CD4-positive, alpha-beta T cell (primary cell): ENCODE measurements around the gene ZSWIM2. TPM values are rescaled to one million over a fixed set of nuclear protein-coding genes. Genes with fewer than 3 reads are reported as not detected.

Experiments
- ATAC-seq: fragments of 200-7000 bp; cut with Tn5 transposase; one replicate; pipeline ENCODE4 v1.10.0; 2022; ENCODE audit warnings: mild to moderate bottlenecking; ENCODE audit not compliant: poor library complexity
- CTCF ChIA-PET: fragments of 350-600 bp; sonication (Branson Sonifier 250); formaldehyde crosslinking; loops from one replicate; lab custom pipeline; 2021; ENCODE audit warnings: antibody characterized with exemption, inconsistent platforms; lab: Charles Lee
- POLR2A ChIA-PET: fragments of 350-600 bp; sonication (Branson Sonifier 250); formaldehyde crosslinking; loops from one replicate; lab custom pipeline; 2021; ENCODE audit warnings: antibody characterized with exemption, inconsistent platforms; lab: Charles Lee
- DNase-seq, 14 experiments: peaks; one replicate each; pipeline ENCODE4 v3.0.0-alpha.2; 2013 to 2020; ENCODE audit warnings: mixed read lengths in 2 of 14
- H3K27ac ChIP-seq, 2 donors: one replicate each; pipeline versions ENCODE4 v1.5.1 to v1.7.0; 2013; ENCODE audit warnings: low read length in 2 of 2, low read depth in 1 of 2, mild to moderate bottlenecking in 1 of 2
- H3K27me3 ChIP-seq, 2 experiments: 1 replicate in 1 of 2; 2 replicates in 1 of 2; pipeline versions ENCODE4 v1.6.1 to v1.7.0; 2013; ENCODE audit warnings: low read length in 2 of 2, control low read depth in 1 of 2, mild to moderate bottlenecking in 1 of 2, moderate library complexity in 1 of 2; ENCODE audit not compliant: insufficient read depth in 2 of 2, control insufficient read depth in 1 of 2
- H3K36me3 ChIP-seq: one replicate; pipeline ENCODE4 v1.6.1; 2013; ENCODE audit warnings: low read length, control low read depth; ENCODE audit not compliant: insufficient read depth
- H3K4me1 ChIP-seq: one replicate; pipeline ENCODE4 v1.6.1; 2013; ENCODE audit warnings: low read length, control low read depth; ENCODE audit not compliant: insufficient read depth
- H3K4me3 ChIP-seq: one replicate; pipeline ENCODE4 v1.5.1; 2013; ENCODE audit warnings: mild to moderate bottlenecking, low read length, moderate library complexity
- H3K9me3 ChIP-seq, 2 experiments: 1 replicate in 1 of 2; 2 replicates in 1 of 2; pipeline versions ENCODE4 v1.6.1 to v1.7.0; 2013; ENCODE audit warnings: low read length in 2 of 2, mild to moderate bottlenecking in 2 of 2, control low read depth in 1 of 2, moderate library complexity in 1 of 2; ENCODE audit not compliant: control insufficient read depth in 1 of 2, insufficient read depth in 1 of 2
- H3K27ac Mint-ChIP-seq: one replicate; pipeline ENCODE4 v1.8.0; 2020; ENCODE audit warnings: mixed read lengths
- H3K27me3 Mint-ChIP-seq: one replicate; pipeline ENCODE4 v1.8.0; 2021; ENCODE audit warnings: mixed read lengths
- H3K36me3 Mint-ChIP-seq: one replicate; pipeline ENCODE4 v1.8.0; 2021; ENCODE audit warnings: low read depth, mixed read lengths
- H3K4me1 Mint-ChIP-seq: one replicate; pipeline ENCODE4 v1.8.0; 2021; ENCODE audit warnings: low read depth, mixed read lengths
- H3K4me3 Mint-ChIP-seq: one replicate; pipeline ENCODE4 v1.8.0; 2020; ENCODE audit warnings: mild to moderate bottlenecking, mixed read lengths
- H3K9me3 Mint-ChIP-seq: one replicate; pipeline ENCODE4 v1.8.0; 2020; ENCODE audit warnings: mixed read lengths
- intact Hi-C, 2 experiments: fragments of 100-400 bp; cut with DNase I in 1 of 2; cut with micrococcal nuclease in 1 of 2; formaldehyde crosslinking; loops; one replicate each; pipeline versions ENCODE4 v1.15.1 to v1.9.0; 2023 to 2025; cut with DNase I, micrococcal nuclease
- total RNA-seq, 174 experiments: library from RNA in 2 of 174; stranded (reverse) in 2 of 174; gene quantifications; one replicate each; pipeline ENCODE4 v1.2.3 and lab custom pipeline; 2021 to 2026
- TF ChIP-seq, protein P1 (sequence below): fragments of 200-600 bp; IDR thresholded peaks from one replicate; pipeline ENCODE4 v1.8.0; 2022; ENCODE audit warnings: antibody characterized with exemption, mild to moderate bottlenecking

Gene ZSWIM2
- total RNA-seq, 2 experiments from 2014 or later = not detected

DNA sequence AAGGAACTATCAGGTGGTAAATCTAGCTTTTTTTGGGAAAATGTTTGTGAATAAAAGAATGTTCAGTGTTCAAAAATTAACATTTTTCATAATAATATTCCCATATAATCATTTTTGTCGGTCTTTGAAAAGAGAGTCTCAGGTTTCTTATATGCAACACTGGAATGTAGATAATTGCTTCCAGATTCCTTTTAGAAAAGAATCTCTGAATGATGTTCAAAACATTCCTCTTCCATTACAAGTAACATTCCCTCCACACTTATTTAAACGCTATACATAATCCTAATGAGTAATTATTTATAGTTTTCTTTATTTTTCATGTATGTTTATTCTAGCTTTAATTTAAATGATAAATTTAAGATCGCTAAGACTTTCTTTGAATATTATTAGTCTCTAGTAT lies 7.0 kb downstream of the ZSWIM2 start:
- no peaks in the 10 kb centered on the region for H3K4me1 Mint-ChIP-seq
- no peaks in the 10 kb centered on the region for H3K9me3 Mint-ChIP-seq
- ChIA-PET CTCF (no interaction called here), POLR2A (no interaction called here)
- no peaks in the 10 kb centered on the region for H3K36me3 Mint-ChIP-seq
- peaks cover 18% of the 10 kb centered on the region for H3K27me3 Mint-ChIP-seq
- intact Hi-C loops = no loop called here
- H3K27ac Mint-ChIP-seq = no peak overlapping the region
- TF ChIP-seq, protein P1, sequence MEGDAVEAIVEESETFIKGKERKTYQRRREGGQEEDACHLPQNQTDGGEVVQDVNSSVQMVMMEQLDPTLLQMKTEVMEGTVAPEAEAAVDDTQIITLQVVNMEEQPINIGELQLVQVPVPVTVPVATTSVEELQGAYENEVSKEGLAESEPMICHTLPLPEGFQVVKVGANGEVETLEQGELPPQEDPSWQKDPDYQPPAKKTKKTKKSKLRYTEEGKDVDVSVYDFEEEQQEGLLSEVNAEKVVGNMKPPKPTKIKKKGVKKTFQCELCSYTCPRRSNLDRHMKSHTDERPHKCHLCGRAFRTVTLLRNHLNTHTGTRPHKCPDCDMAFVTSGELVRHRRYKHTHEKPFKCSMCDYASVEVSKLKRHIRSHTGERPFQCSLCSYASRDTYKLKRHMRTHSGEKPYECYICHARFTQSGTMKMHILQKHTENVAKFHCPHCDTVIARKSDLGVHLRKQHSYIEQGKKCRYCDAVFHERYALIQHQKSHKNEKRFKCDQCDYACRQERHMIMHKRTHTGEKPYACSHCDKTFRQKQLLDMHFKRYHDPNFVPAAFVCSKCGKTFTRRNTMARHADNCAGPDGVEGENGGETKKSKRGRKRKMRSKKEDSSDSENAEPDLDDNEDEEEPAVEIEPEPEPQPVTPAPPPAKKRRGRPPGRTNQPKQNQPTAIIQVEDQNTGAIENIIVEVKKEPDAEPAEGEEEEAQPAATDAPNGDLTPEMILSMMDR = no peak
- no peak overlapping the region for H3K4me3 Mint-ChIP-seq
- Histone ChIP-seq H3K4me1 (no peaks in the 10 kb centered on the region), H3K27me3 (no peaks in the 10 kb centered on the region), H3K9me3 (no peaks in the 10 kb centered on the region), H3K27ac (no peak overlapping the region), H3K4me3 (no peak overlapping the region), H3K36me3 (no peaks in the 10 kb centered on the region)
- no peak for DNase-seq
- no peak for ATAC-seq

DNA sequence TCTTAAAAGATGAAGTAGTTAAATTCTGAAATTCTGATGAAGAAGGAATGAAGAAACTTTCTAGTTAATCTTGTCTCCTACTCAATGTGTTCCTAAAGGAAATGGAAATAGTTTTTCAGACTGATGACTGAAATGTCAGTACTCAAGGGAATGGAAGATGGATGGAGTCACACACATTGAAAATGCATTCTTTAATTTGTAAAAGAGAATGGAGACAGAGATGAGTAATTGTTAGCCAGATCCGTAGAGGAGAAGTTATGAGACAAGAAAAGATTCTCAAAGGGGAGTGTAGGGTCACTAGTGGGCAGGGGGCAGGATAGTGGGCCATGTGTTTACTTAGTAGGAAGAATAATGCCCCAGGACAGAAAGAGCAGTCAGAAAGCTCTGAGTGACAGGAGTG lies 13.3 kb downstream of the ZSWIM2 start:
- Mint-ChIP-seq H3K36me3 (no peaks in the 10 kb centered on the region), H3K4me1 (no peaks in the 10 kb centered on the region), H3K4me3 (no peak overlapping the region), H3K9me3 (no peaks in the 10 kb centered on the region), H3K27me3 (peaks cover 6% of the 10 kb centered on the region), H3K27ac (no peak overlapping the region)
- Histone ChIP-seq H3K4me1 (no peaks in the 10 kb centered on the region), H3K36me3 (no peaks in the 10 kb centered on the region), H3K4me3 (no peak overlapping the region), H3K27ac (no peak overlapping the region), H3K9me3 (no peaks in the 10 kb centered on the region), H3K27me3 (no peaks in the 10 kb centered on the region)
- CTCF ChIA-PET = no interaction called here
- DNase-seq (no peak), ATAC-seq (no peak)
- POLR2A ChIA-PET = no interaction called here
- TF ChIP-seq, protein P1 = no peak
- intact Hi-C loops = no loop called here

DNA sequence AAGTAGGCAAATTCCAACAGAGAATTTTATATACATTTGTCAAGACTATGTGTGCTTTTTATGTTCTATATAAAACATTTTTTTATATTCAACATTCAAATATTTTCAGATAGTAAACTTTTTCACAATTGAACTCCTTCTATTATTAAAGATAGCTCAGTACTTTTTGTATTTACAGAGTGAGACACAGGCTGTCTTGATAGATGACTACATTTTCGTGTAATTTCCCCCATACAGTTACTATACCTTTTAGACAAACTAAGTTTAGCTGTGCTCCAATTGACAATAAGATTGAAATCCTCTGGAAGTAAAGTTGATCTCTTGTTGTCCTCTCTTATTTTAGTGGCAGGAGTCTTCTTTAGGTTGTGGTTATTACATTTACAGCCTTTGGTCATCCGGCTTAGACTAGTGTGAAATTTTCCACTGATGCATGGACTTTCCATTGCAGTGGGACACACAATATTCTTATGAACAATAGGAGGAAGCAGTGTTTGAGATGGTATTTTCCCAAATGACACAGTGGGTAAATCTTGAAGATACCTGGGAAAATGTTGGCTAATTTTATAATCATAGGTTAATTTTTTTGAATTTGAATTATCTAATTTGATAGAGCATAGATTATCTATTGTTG lies 21.0 kb downstream of the ZSWIM2 start:
- no peaks in the 10 kb centered on the region for H3K36me3 Mint-ChIP-seq
- H3K27ac Mint-ChIP-seq = no peak overlapping the region
- CTCF ChIA-PET = no interaction called here
- no peaks in the 10 kb centered on the region for H3K4me1 Mint-ChIP-seq
- H3K9me3 Mint-ChIP-seq = peaks cover 3% of the 10 kb centered on the region
- no peak overlapping the region for H3K4me3 Mint-ChIP-seq
- POLR2A ChIA-PET = no interaction called here
- TF ChIP-seq, protein P1 = no peak
- H3K27ac ChIP-seq = no peak overlapping the region
- intact Hi-C loops = no loop called here
- no peak for ATAC-seq
- no peaks in the 10 kb centered on the region for H3K27me3 ChIP-seq
- H3K4me1 ChIP-seq = no peaks in the 10 kb centered on the region
- H3K27me3 Mint-ChIP-seq = no peaks in the 10 kb centered on the region
- no peak for DNase-seq
- H3K36me3 ChIP-seq = no peaks in the 10 kb centered on the region
- no peak overlapping the region for H3K4me3 ChIP-seq
- H3K9me3 ChIP-seq = no peaks in the 10 kb centered on the region
